Neuronal stem cell (in vitro differentiated cells): ENCODE measurements around the gene TAGLN2.
"Not testable (repeated sequence)": the region's sequence is repeated elsewhere in the genome, so short reads cannot be mapped to it uniquely, and the experiment has no call there.

ENCODE experiments used
- DNase-seq: peaks from one replicate; pipeline ENCODE4 v3.0.0-alpha.2; 2013; ENCODE audit warnings: low spot score
- H2AFZ ChIP-seq: one replicate; pipeline ENCODE4 v1.6.1; 2013; ENCODE audit warnings: mild to moderate bottlenecking, low read length, inconsistent platforms
- H2AK5ac ChIP-seq: 2 replicates; pipeline ENCODE4 v1.6.1; 2013; ENCODE audit warnings: low read depth, mild to moderate bottlenecking, inconsistent platforms, low read length, moderate library complexity, mixed read lengths
- H2BK120ac ChIP-seq: 2 replicates; pipeline ENCODE4 v1.6.1; 2013; ENCODE audit warnings: low read depth, mild to moderate bottlenecking, inconsistent platforms, low read length, moderate library complexity, mixed read lengths
- H2BK12ac ChIP-seq: one replicate; pipeline ENCODE4 v1.6.1; 2013; ENCODE audit warnings: low read length, inconsistent platforms
- H2BK15ac ChIP-seq: 2 replicates; pipeline ENCODE4 v1.6.1; 2013; ENCODE audit warnings: mild to moderate bottlenecking, low read length, inconsistent platforms, mixed read lengths
- H2BK5ac ChIP-seq: one replicate; pipeline ENCODE4 v1.6.1; 2013; ENCODE audit warnings: inconsistent platforms, mild to moderate bottlenecking, low read length, moderate library complexity
- H3K14ac ChIP-seq: one replicate; pipeline ENCODE4 v1.6.1; 2013; ENCODE audit warnings: low read length, inconsistent platforms
- H3K18ac ChIP-seq: 2 replicates; pipeline ENCODE4 v1.6.1; 2013; ENCODE audit warnings: low read length, inconsistent platforms
- H3K23ac ChIP-seq: 2 replicates; pipeline ENCODE4 v1.6.1; 2013; ENCODE audit warnings: low read depth, mild to moderate bottlenecking, mixed read lengths, low read length, inconsistent platforms; ENCODE audit not compliant: poor library complexity
- H3K27ac ChIP-seq: replicated peaks from 3 replicates; pipeline ENCODE4 v1.5.1; 2013; ENCODE audit warnings: low read length, inconsistent platforms
- H3K27me3 ChIP-seq, 3 experiments: 2 replicates each; pipeline ENCODE4 v1.6.1; 2013; ENCODE audit warnings: low read length in 3 of 3, mild to moderate bottlenecking in 2 of 3, inconsistent platforms in 1 of 3, low read depth in 1 of 3, mixed read lengths in 1 of 3, moderate library complexity in 1 of 3; ENCODE audit not compliant: control insufficient read depth in 3 of 3, insufficient read depth in 3 of 3
- H3K36me3 ChIP-seq, 2 donors: replicated peaks in 1 of 2; 2 replicates each; pipeline ENCODE4 v1.6.1; 2013; ENCODE audit warnings: low read length in 2 of 2; ENCODE audit not compliant: control insufficient read depth in 2 of 2, insufficient read depth in 2 of 2
- H3K4ac ChIP-seq: 2 replicates; pipeline ENCODE4 v1.6.1; 2013; ENCODE audit warnings: inconsistent platforms, mild to moderate bottlenecking, low read length, moderate library complexity
- H3K4me1 ChIP-seq, 2 donors: 1 replicate in 1 of 2; 2 replicates in 1 of 2; pipeline ENCODE4 v1.6.1; 2013; ENCODE audit warnings: low read length in 2 of 2, low read depth in 1 of 2; ENCODE audit not compliant: control insufficient read depth in 2 of 2, insufficient read depth in 1 of 2
- H3K4me2 ChIP-seq: one replicate; pipeline ENCODE4 v1.6.1; 2013; ENCODE audit warnings: mild to moderate bottlenecking, low read length, inconsistent platforms; ENCODE audit not compliant: insufficient read depth, poor library complexity, severe bottlenecking
- H3K4me3 ChIP-seq, 2 donors: 2 replicates each; pipeline ENCODE4 v1.5.1; 2013; ENCODE audit warnings: low read length in 2 of 2, mild to moderate bottlenecking in 2 of 2, inconsistent platforms in 1 of 2, moderate library complexity in 1 of 2
- H3K79me1 ChIP-seq: one replicate; pipeline ENCODE4 v1.6.1; 2013; ENCODE audit warnings: low read depth, mild to moderate bottlenecking, inconsistent platforms, low read length, moderate library complexity
- H3K9ac ChIP-seq: one replicate; pipeline ENCODE4 v1.6.1; 2013; ENCODE audit warnings: mild to moderate bottlenecking, low read depth, low read length, inconsistent platforms; ENCODE audit not compliant: poor library complexity
- H3K9me3 ChIP-seq, 2 donors: replicated peaks in 1 of 2; 2 replicates each; pipeline versions ENCODE3 to v1.6.1; 2013; ENCODE audit warnings: low read length in 2 of 2, mild to moderate bottlenecking in 2 of 2, inconsistent platforms in 1 of 2, low read depth in 1 of 2, mixed read lengths in 1 of 2, moderate library complexity in 1 of 2; ENCODE audit not compliant: control insufficient read depth in 2 of 2, insufficient read depth in 1 of 2
- H4K8ac ChIP-seq: one replicate; pipeline ENCODE4 v1.6.1; 2013; ENCODE audit warnings: low read depth, mild to moderate bottlenecking, inconsistent platforms, low read length, moderate library complexity
- H4K91ac ChIP-seq: one replicate; pipeline ENCODE4 v1.6.1; 2013; ENCODE audit warnings: low read length, low read depth, mild to moderate bottlenecking, inconsistent platforms; ENCODE audit not compliant: poor library complexity
- WGBS, 2 donors: extraction: QIAGEN DNeasy Blood & Tissue Kit; methylation state at CpG; one replicate each; pipeline ENCODE4 v1.1.7; 2013; ENCODE audit warnings: missing lambda C conversion rate in 2 of 2, mixed read lengths in 1 of 2; ENCODE audit not compliant: insufficient read length in 2 of 2, insufficient replicate concordance in 1 of 2; ENCODE audit errors: extremely low coverage in 2 of 2; 5-methylcytosine and 5-hydroxymethylcytosine counted together

The TAGLN2 gene

DNA sequence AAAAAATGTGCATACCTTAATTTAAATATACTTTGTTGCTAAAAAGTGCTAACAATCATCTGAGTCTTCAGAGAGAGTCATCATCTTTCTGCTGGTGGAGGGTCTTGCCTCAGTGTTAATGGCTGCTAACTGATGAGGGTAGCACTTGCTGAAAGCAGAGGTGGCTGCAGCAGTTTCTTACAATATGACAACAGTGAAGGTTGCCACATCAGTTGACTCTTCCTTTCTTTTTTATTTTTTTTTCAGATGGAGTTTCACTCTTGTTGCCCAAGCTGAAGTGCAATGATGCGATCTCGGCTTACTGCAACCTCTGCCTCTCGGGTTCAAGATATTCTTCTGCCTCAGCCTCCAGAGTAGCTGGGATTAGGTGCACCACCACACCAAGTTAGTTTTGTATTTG, 22.8 kb downstream of the TAGLN2 start:
- Histone ChIP-seq H3K9ac (no peak overlapping the region), H3K18ac (no peak overlapping the region), H3K4me3 (no peak overlapping the region), H3K14ac (no peak overlapping the region), H2AK5ac (no peak overlapping the region), H2BK120ac (no peak overlapping the region), H4K8ac (no peak overlapping the region), H3K9me3 (peaks cover 0 to 8% of the 10 kb centered on the region in 2 donors), H3K27ac (no peak overlapping the region), H3K79me1 (no peaks in the 10 kb centered on the region), H4K91ac (no peak overlapping the region), H3K4me1 (peaks cover 4 to 7% of the 10 kb centered on the region in 2 donors), H3K27me3 (peaks cover 0 to 27% (median 2%) of the 10 kb centered on the region in 3 experiments), H3K23ac (no peak overlapping the region), H3K4ac (no peak overlapping the region), H2BK12ac (no peak overlapping the region), H2AFZ (no peak overlapping the region), H3K4me2 (no peak overlapping the region), H2BK15ac (no peak overlapping the region), H2BK5ac (no peak overlapping the region), H3K36me3 (no peaks in the 10 kb centered on the region)
- DNase-seq, result no peak
- no CpG with 5 or more reads among the region's 3 CpGs for WGBS, 2 donors

DNA sequence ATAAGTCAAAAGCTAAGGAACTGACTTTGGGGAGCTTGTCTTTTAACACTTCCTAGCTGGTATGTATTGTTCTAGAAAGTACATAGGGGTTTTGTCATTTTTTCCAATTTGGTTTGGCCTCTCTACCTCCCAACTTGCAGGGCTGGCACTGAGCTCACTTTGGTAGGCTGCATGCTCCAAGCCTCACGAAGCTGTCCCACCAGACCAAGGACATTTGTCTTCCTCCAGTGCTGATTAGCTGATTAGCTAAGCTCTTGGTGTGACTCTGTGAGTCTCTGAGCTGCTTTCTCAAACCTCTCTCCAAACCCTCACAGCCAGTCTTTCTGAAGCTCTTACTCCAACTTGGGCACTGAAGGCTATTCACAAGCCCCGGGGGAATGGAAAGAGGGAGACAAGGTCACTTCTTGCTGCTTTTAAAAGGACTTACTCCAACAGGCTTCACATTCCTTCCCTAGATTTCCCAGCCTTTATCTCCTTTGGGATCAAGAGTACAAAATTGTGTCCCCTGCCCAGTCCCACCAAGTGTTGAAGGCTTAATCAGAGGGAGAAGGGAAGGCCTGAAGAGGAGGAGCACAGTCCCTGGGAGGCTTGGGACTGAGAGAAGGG, 24.4 kb downstream of the TAGLN2 start:
- Histone ChIP-seq H2BK5ac (no peak overlapping the region), H3K18ac (no peak overlapping the region), H2AK5ac (no peak overlapping the region), H3K36me3 (no peaks in the 10 kb centered on the region), H3K14ac (no peak overlapping the region), H3K9ac (no peak overlapping the region), H3K27me3 (peaks cover 0 to 29% (median 2%) of the 10 kb centered on the region in 3 experiments), H3K4me3 (no peak overlapping the region), H2BK120ac (no peak overlapping the region), H3K79me1 (no peaks in the 10 kb centered on the region), H3K4ac (no peak overlapping the region), H2BK12ac (no peak overlapping the region), H4K91ac (no peak overlapping the region), H3K27ac (no peak overlapping the region), H3K4me2 (no peak overlapping the region), H3K23ac (no peak overlapping the region), H4K8ac (no peak overlapping the region), H2BK15ac (no peak overlapping the region), H3K9me3 (peaks cover 0 to 8% of the 10 kb centered on the region in 2 donors), H2AFZ (peak overlapping the region; percentile 70), H3K4me1 (peaks cover 4 to 7% of the 10 kb centered on the region in 2 donors)
- no CpG with 5 or more reads among the region's 2 CpGs for WGBS, 2 donors
- no peak for DNase-seq

DNA sequence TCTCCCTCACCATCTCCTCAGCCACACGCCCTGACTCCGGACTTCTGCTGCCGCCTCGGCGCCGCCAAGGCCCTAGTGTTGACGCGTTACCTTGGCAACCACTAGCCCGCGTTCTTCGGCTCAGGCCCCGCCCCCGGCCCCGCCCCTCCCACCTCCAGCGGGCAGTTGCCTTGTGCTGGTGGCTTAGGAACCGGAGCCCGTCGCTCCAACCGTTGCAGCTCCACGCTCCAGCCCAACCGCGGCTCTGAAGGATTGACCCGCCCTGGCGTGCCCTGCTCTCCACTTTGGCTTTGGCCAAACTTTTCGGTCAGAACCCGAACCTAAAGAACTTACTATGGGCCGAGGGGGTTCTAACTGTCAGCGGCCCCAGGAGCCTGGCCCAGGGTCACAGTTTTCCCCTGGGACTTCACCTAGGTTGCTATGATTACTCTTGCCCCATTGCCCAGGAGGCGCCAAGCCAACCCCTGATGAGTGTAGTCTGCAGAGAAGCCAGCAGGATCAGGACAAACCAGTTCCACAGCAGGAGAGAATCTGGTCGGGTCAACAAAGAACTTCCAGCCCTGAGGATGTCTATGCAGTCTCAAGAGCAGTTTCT, 25.1 kb downstream of the TAGLN2 start, which contains the start of gene CFAP45:
TSS of gene CFAP45 (minus strand) at position 80 of the 595 bp plus-strand sequence. CDS start at position 13, 67 bp downstream.
- H2AK5ac ChIP-seq, result no peak within 1 kb of the TSS
- no peak within 1 kb of the TSS for H2BK15ac ChIP-seq
- no peak within 1 kb of the TSS for H2BK120ac ChIP-seq
- no peak within 1 kb of the TSS for H3K23ac ChIP-seq
- no peak within 1 kb of the TSS for H3K9ac ChIP-seq
- no peak within 1 kb of the TSS for H3K4ac ChIP-seq
- no peak within 1 kb of the TSS for H3K14ac ChIP-seq
- no peak within 1 kb of the TSS for H4K8ac ChIP-seq
- peaks cover 0 to 36% (median 2%) of the 10 kb centered on the region in 3 experiments for H3K27me3 ChIP-seq
- peak within 1 kb of the TSS; percentile 88 for H2BK12ac ChIP-seq
- H3K4me2 ChIP-seq, result peak within 1 kb of the TSS; percentile 37
- H4K91ac ChIP-seq, result no peak within 1 kb of the TSS
- peaks cover 0 to 8% of the 10 kb centered on the region in 2 donors for H3K9me3 ChIP-seq
- H2AFZ ChIP-seq, result peak within 1 kb of the TSS; percentile 70
- H3K27ac ChIP-seq, result no peak within 1 kb of the TSS
- H2BK5ac ChIP-seq, result no peak within 1 kb of the TSS
- DNase-seq, result peak; percentile 86
- WGBS, 2 donors, result no CpG with 5 or more reads among the region's 30 CpGs
- no peaks in the 10 kb centered on the region for H3K36me3 ChIP-seq
- H3K79me1 ChIP-seq, result no peaks in the 10 kb centered on the region
- no peak within 1 kb of the TSS for H3K4me3 ChIP-seq
- peak within 1 kb of the TSS; percentile 85 for H3K18ac ChIP-seq
- peaks cover 4 to 7% of the 10 kb centered on the region in 2 donors for H3K4me1 ChIP-seq

DNA sequence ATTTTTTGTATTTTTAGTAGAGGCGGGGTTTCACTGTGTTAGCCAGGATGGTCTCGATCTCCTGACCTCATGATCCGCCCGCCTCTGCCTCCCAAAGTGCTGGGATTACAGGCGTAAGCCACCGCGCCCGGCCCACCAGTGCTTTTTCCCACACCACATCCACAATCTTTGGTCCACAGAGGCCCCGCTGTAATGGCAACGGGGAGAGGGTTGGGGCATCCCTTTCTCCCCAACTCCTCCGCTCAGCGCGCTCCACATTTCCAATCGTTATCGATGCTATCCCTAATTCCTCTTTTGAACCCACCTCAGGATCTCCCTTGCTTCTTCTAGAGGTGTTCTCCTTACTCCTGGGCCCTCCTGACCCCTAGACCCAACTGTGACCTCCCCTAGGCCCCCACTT, 25.7 kb downstream of the TAGLN2 start:
- H3K14ac ChIP-seq, H4K8ac ChIP-seq, H3K79me1 ChIP-seq, H3K9me3 ChIP-seq, H2BK15ac ChIP-seq, H3K4me3 ChIP-seq, H3K9ac ChIP-seq, H2AK5ac ChIP-seq, H3K18ac ChIP-seq, H4K91ac ChIP-seq, H3K4ac ChIP-seq, H2BK5ac ChIP-seq, H3K4me1 ChIP-seq, H3K23ac ChIP-seq, H3K36me3 ChIP-seq, H3K27ac ChIP-seq, H2BK120ac ChIP-seq, DNase-seq: not testable (repeated sequence)
- 100% methylated on average over 5 of the region's 15 CpGs; no CpG with 5 or more reads in 1 of the 2 donors for WGBS, 2 donors
- peak overlapping the region; percentile 70 for H2AFZ ChIP-seq
- H3K4me2 ChIP-seq, result peak overlapping the region; percentile 37
- H2BK12ac ChIP-seq, result peak overlapping the region; percentile 88
- peaks cover 0 to 41% (median 2%) of the 10 kb centered on the region in 3 experiments for H3K27me3 ChIP-seq
